Activated effector memory CD4-positive, alpha-beta T cell treated with anti-CD3 and anti-CD28 coated beads, Interleukin-2, amount 50 U/mL, for 16 hours (primary cell): ENCODE measurements around the gene DMTF1.
"Not testable (repeated sequence)": the region's sequence is repeated elsewhere in the genome, so short reads cannot be mapped to it uniquely, and the experiment has no call there.

Experiments used
- DNase-seq: peaks from one replicate; pipeline ENCODE4 v3.0.0-alpha.2; 2020

DMTF1 gene

GRCh38 chr7:87226495-87226894, 74.2 kb downstream of the DMTF1 start:
- DNase-seq: no peak

GRCh38 chr7:87231258-87231657, 79.0 kb downstream of the DMTF1 start:
- DNase-seq: no peak

- DNase-seq: no peak
These were observed 79.5 kb downstream of the DMTF1 start for GRCh38 chr7:87231711-87232110.

- DNase-seq: no peak
These were observed 82.7 kb downstream of the DMTF1 start for GRCh38 chr7:87234949-87235348.

DNA sequence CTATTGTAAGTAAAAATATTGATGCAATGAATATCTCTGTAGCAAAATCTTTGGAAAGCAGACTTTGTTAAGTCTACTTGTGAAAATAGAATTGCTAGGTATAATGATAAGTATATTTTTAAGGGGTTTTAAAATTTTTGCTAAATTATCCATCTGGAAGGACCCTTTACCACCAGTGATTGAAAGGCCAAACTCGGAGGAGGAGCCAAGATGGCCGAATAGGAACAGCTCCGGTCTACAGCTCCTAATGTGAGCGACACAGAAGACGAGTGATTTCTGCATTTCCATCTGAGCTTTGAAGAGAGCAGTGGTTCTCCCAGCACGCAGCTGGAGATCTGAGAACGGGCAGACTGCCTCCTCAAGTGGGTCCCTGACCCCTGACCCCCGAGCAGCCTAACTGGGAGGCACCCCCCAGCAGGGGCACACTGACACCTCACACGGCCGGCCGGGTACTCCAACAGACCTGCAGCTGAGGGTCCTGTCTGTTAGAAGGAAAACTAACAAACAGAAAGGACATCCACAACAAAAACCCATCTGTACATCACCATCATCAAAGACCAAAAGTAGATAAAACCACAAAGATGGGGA, 86.3 kb downstream of the DMTF1 start:
- not testable (repeated sequence) for DNase-seq

DNA sequence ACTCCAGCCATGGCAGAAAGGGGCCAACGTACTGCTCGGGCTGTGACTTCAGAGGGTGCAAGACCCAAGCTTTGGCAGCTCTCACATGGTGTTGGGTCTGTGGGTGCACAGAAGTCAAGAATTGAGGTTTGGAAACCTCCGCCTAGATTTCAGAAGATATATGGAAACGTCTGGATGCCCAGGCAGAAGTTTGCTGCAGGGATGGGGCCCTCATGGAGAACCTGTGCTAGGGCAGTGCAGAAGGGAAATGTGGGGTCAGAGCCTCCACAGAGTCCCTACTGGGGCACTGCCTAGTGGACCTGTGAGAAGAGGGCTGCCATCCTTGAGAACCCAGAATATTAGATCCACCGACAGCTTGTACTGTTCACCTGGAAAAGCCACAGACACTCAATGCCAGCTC, 93.4 kb downstream of the DMTF1 start:
- not testable (repeated sequence) for DNase-seq
